IPS DF 4.7 (cell line): ENCODE data around the gene BIK.
"Not testable (repeated sequence)": the region's sequence is repeated elsewhere in the genome, so short reads cannot be mapped to it uniquely, and the experiment has no call there.

Source experiments
- DNase-seq: peaks from one replicate; pipeline ENCODE4 v3.0.0-alpha.2; 2013; ENCODE audit warnings: low spot score; ENCODE audit errors: extremely low read depth

The BIK gene

DNA sequence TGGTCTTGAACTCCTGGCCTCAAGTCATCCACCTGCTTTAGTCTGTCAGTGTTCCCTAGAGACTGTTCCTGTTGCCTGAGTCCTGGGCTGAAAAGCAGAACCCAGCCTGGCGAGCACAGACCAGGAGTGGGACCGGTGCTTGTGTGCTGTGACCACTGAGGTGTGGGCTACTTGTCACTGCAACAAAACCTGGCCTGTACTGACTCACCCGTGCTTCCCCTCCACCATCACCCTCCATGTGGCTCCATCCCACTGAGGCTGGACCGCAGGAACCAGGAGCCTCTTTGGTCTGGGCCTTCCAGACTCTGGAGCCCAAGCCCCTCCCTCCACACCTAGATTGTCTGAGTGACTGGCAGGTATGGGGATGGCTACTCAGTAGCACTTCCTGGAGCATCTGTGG is 24.0 kb downstream of the BIK start:
- no peak for DNase-seq

DNA sequence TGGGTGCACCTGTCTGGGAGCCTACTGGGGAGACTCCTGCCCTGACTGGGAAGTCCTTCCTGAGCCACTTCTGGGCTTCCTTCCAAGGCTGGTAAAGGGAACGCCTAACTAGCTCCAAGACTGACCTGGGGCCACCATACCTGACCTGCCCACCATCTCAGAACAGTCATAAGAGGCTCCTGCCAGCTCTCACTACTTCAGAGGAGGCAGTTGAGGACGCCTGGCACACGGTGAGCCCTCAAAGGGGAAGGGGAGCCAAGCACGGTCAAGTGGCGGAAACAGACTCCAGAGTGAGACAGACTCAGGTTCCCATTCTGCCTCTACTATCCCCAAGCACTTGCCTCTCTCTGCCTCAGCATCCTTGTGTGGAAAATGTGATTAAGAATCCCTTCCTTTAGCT is 25.0 kb downstream of the BIK start:
- DNase-seq: no peak

DNA sequence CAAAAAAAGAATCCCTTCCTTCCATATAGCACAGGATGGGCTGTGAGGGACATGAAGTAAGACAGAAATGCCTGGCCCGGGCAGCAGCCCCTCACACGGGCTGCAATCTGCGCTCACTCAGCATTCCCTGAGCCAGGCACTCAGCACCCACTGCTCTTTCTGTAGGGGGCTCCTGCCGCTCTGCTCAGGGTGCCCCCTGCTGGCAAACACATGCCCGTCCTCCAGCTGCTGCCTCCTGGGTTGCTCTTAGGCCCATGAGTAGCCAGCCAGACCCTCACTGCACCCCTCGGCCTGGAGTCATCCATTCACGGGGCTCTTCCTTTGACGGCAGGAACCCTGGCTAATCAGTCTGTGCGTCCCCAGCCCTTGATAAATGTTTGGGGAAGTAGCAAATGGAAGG is 25.7 kb downstream of the BIK start:
- no peak for DNase-seq

DNA sequence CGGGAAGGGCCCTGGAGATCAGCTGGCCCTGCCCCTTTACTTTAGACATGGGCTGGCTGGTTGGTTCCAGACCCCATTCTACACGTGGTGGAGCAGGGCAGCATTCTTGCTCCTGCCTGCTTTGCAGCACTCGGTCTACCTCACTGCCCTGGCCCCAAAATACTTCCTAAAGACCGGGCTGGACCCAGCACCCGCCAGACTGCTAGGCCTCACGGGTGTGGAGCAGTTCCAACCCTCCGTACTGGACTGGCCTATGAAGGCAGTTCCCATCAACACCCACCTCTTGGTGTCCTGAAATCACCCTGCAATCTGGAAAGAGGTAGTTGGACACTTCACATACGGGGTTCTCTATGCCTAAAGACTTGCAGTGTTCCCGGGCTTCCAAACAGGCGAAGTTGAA is 26.3 kb downstream of the BIK start:
- DNase-seq: no peak

DNA sequence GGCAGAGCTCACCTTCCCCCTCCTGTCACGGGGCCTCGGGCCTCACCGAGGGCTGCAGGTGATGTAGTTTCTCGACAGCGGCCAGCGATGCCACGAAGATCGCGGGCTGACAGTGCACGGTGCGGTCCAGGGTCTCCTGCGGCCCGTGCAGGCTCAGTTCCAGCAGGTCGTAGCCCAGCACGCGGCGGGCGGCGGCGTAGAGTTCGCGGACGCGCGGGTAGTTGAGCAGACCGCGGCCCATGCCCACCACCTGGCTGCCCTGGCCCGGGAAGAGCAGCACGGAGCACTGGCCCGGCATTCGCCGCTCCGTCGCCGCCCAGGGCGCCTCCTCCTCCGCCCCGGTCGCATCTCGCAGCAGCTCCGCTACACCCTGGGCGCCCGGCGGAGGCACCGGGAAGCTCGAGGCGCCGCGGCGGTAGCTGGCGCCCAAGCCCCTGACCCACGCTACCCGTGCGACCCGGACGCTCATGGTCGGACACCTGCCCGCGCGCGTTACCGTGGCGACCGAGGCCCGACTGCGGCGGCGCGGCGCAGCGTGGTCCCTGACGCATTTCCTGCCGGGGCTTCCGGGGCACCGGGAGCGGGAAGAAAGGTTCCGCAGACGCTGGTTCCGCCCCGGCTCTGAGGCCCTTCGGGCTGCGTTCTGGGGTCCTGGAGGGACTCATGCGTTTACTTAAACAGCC is 32.5 kb downstream of the BIK start, which contains the start of gene MCAT:
TSS of gene MCAT (minus strand) at position 519 of the 683 bp plus-strand sequence. CDS start at position 469, 50 bp downstream.
- no peak for DNase-seq

DNA sequence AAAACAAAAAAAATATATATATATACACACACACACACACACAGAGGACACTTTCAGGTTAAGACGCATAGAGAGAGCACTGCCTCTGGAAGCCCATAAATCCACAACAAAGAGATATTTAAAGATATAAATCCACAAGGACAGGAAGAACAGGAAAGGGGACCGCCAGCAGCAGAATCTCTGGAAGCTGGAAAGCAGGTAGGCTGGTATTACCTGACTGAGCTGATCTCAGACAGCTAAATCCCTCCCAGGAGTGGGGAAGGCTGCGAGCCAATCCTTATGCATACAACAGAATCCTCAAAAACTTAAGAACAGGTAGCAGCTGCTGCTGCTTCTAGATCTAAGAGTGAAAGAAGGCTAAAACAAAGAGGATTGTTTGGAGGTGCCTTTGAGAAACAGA is 34.4 kb downstream of the BIK start:
- DNase-seq: no peak

DNA sequence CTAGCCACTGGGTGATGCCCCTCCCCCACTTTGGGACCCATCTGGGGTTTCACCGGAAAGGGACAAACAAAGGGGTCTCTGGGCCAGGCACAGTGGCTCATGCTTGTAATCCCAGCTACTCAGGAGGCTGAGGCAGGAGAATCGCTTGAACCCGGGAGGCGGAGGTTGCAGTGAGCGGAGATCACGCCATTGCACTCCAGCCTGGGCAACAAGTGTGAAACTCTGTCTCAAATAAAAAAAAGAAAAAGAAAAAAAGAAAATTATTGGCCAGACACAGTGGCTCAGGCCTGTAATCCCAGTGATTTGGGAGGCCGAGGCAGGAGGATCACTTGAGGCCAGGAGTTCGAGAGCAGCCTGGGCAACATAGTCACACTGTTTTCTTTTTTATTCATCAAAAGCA is 34.8 kb downstream of the BIK start:
- DNase-seq: not testable (repeated sequence)

DNA sequence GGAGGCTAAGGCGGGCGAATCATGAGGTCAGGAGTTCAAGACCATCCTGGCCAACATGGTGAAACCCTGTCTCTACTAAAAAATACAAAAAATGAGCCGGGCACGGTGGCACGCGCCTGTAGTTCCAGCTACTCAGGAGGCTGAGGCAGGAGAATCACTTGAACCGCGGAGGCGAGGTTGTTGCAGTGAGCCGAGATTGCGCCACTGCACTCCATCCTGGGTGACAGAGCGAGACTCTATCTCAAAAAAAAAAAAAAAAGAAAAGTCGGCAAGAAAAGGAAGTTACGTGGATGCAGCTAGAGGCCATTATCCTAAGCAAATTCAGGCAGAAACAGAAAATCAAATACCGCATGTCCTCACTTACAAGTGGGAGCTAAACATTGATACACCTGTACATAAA is 35.8 kb downstream of the BIK start:
- DNase-seq: not testable (repeated sequence)

DNA sequence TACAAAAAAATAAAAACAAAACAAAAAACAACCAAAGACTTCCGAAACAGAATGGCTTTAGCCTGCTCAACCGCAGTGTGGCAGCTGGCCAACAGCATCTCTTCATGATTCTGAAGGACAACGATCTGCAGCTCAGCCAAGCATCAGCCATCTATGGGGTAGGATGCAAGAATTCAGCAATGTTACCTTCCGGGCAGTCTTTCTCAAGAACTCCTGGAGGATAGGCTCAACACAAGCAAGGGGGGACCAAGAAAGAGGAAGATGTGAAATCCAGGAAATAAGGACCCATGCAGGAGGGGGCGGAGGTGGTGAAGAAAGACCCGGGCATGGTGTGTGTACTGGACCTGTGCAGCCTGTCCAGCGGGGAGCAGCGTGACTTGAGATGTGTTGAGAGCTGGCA is 37.3 kb downstream of the BIK start:
- no peak for DNase-seq

DNA sequence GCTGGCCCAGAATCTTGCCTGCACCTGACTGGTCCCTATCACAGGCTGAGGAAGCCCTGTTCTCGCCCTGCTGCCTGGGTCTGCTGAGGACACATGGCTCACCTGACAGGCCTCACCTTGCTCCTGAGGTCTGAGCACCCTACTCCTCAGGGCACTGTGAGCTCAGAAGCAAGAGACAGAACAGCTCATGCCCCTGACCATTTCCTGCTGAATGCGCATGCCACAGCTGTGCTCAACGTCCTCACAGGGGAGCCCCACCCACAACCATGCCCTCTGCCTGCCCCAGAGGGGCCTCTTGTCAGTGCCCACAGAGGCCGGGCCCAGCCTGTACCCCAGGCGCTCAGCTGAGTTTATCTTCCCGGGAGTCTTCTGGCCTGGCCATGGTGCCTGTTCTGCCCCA is 38.0 kb downstream of the BIK start:
- DNase-seq: no peak

DNA sequence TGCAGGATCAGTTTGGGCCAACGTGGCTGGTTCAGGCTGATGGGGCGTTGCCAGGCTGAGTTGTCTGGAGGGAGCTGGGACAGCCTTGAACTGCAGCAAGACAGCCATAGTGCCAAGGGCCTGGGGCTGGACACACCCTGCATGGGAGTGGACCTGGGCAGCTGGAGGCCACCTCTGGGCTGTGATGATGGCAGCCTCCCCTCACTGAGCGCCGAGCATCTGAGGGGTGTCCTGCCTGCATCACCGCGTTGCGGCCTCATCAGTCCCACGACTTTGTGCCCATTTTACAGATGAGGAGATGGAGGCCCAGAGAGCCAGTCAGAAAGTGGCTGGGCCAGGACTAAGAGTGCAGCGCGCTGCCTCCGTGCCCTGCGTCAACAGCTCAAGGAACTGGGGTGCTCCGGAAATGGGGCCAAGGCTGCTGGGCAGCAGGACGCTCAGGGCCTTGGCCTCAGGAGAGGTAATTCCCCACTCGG is 40.2 kb downstream of the BIK start:
- no peak for DNase-seq

DNA sequence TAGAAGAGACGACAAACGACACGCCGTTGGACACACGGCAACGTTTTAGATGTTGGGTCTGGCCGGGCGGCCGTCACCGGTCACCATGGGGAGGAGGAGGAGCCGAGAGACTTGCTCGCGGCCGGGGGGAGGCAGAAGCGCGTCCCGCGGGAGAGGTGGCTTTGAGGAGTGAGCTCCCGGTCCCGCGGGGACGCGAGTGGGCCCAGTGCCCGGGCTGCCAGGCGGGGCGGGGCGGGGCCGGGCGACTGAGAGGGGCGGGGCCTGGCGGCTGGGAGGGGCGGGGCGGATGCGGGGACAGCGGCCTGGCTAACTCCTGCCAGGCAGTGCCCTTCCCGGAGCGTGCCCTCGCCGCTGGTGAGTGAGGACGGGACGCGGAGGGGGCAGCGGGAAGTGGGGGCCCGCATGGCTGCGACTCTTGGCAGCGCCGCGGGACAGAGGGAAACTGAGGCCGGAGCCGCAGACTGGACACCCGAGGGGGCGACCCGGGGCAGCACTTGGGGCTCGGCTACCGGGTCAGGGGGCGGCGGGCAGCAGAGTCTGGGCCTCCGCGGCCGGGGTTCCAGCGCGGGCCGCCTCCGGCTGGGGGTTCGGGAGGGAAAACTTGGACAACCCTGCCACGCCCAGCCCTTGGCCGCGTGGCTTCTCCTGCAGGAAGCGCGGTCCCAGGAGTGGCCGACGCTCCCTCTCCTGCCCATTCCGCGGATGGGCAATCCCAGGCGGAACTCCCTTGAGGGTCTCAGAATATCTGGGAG is 40.9 kb downstream of the BIK start, which contains the start of gene TSPO:
TSS of gene TSPO (plus strand) at position 309 of the 752 bp plus-strand sequence. CDS start 7,680 bp downstream, outside the sequence.
- DNase-seq: no peak

DNA sequence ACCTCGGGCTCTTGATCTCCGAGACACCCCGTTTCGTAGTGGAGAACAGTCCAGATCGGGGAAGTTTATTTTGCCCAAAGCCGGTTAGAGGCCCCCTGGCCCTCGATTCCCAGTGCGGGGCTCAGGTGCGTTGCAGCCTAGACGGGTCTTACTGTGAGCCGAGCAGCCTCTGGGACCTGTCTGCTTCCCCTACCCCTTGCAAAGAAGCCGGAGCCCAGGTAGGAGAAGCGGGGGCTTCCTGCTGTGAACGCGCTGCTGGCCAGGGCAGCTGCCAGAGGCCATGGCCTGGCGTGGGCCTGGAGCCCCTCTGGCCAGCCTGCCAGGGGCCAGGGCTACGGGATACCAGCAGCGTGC is 41.4 kb downstream of the BIK start:
- no peak for DNase-seq

DNA sequence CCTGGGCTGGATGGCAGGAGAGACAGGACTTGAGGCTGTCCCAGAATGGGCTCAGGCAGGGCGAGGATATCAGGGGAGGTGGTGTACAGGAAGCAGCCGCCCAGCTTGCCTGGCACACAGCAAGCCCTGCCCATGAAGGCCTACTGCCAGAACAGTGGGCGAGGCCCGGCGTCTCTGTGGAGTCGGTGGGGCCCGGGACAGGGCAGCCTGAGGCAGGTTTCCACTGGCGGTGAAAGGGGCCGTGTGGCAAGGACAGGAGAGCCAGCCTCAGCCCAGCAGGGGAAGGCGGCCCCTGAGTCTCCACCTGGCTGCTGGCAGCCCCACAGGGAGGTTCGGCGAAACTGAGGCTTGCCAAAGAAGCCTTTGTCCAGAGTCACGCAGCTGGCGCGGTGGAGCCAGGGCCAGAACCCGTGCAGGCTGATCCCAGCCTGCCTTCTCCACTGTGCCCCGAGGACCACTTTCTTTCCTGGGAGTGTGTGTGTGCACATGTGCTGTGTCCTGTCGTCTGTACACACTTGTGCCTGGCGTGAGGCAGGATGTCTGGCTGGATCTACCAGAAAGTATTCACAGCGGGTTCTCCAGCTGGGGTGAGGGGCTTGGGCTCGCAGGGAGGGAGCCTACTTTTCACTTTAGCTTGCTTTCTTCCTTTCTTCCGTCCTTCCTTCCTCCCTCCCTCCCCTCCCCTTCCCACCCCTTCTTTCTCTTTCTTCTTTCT is 42.0 kb downstream of the BIK start:
- no peak for DNase-seq

DNA sequence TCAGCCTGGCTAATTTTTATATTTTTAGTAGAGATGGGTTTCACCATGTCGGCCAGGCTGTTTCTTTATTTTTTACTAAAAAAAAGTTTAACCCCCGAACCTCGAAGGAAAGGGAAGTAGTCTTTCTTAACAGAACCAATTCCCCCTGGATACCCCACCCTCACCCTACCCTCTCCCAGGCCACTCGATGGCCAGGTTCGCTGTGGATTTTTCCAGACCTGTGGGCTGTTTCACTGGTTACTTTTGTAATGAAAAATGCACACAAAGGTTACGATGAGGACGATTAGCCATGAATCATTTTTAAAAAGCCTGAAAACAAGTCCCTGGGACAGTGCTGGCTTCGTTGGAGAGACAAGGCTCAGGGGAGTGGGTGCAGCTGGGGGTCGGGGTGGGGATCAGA is 43.3 kb downstream of the BIK start:
- no peak for DNase-seq

DNA sequence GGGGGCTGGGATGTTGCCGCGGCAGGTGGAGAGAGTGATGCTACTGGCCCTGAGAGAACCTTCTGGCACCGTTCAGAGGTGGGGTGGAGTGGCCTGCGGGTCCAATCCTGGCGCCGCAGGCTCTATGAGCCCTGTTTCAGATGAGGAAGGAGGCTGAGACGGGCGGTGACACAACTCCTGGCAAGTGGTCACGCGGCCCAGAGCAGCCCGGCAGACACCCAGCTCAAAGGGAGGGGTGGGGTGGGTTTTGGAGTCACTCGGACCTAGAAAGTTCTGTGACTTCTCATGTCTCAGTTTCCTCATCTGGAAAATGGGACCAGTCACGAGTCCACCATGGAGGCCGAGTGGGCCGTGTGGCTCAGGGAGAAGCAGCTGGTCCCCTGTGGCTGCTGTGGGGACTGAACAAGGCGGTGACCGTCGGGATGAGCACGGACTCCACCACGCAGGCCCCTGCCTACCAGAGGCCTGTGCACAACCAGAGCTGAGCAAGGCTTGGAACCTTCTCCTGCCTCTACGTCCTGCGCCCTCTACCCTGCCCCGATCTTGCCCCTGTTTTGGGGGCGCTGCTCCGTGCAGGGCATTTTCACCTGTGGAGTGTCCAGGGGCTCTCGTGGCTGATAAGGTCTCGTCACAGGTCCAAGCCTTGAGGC is 44.5 kb downstream of the BIK start:
- DNase-seq: no peak

DNA sequence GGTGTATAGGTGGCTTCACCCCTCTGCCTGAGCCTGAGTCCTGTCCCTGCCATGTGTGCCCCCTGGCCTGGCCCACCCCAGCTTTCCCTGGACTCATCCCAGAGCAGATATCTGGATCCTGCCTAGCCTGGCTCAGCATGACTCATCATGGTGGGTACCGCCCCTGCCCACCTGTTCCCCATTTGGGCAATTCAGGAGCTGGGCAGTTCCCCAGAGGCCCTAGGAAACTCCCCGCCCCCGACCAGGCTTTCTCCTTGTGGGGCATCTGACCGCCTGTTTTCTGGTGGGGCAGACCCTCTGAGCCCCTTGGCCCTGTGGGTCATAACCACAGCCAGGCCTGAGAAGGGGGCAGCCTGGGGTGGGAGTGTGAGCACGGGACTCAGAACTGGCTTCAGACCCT is 45.2 kb downstream of the BIK start:
- no peak for DNase-seq

DNA sequence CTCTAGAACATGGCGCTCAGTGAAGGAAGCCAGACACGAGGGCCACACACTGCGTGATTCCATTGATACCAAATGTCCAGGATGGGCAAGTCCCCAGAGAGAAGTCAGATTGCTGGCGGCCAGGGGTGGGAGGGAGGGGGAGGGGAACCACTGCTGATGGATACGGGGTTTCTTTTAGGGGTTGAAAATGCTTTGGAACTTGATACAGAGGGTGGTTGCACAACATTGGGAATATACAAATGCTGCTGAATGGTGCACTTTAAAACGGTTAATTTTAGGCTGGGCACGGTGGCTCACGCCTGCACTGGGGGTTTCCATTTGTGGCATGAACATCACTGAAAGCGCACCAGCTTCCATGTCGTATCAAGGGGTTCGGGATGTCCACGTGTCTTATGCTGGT is 45.9 kb downstream of the BIK start:
- DNase-seq: no peak

DNA sequence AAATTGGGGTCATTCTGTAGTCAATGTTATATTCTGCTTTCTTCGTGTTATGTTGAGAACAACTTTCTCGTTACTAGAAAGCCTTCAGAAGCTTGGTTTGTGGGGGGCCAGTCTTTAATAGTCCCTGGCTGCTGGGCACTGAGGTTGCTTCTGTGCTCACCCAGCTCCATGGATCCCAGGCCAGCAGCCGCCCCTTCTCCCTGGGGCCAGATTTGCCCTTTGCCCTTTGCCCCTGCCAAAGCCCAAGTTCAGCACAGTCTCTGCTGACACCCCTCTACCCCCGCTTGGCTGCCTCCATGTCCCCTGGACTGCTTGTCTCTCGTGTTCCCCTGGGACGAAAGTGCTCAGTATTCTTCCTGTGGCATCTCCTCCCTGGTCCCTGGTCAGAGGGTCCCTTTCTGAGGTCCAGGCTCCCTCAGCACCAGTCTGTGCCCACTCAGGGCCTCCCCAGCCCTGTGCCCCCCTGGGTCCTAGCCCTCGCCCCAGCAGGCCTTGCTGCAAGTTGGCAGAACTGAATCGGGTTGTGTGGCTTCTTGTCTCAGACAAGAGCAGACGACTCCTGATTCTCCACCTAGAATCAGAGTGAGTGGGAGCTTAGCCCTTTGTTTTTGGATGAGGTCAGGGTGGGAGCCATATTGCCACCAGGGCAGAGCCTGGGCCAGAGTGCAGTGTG is 47.5 kb downstream of the BIK start:
- DNase-seq: no peak

DNA sequence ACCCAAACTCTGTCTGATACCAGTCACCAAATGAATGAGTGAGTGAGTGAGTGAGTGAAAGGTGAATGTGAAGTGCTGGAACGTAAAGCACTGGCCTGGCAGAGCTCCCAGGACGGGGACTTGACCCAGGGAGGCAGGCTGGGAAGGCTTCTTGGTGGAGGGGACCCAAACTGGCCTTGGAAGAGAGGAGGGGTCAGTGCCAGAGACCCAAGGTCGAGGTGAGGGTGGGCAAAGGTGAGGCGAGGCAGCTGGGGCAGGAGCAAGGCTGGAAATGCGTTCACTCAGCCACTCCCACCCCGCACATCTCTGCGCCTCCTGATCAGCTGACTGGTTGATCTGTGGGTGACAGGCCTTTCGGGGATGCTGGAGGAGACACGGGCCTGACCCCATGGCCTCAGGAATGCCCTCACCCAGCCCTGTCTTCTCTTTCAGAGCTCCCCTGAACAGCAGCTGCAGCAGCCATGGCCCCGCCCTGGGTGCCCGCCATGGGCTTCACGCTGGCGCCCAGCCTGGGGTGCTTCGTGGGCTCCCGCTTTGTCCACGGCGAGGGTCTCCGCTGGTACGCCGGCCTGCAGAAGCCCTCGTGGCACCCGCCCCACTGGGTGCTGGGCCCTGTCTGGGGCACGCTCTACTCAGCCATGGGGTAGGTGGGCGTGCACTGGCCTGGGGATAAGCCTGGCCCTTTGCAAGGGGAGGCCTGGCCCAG is 48.4 kb downstream of the BIK start:
- no peak for DNase-seq
